AG09309 (cell line): ENCODE data around the gene DNASE1.

Experiments
- DNase-seq: peaks from one replicate; pipeline ENCODE4 v3.0.0-alpha.2; 2010; ENCODE audit warnings: low read depth
- H3K4me3 ChIP-seq: 2 replicates; pipeline ENCODE4 v1.5.1; 2011; ENCODE audit warnings: mild to moderate bottlenecking, low read depth, low read length, moderate library complexity; ENCODE audit not compliant: control insufficient read depth
- TF ChIP-seq, protein P1 (sequence below): IDR thresholded peaks from 2 replicates; pipeline ENCODE4 v1.5.1; 2011; ENCODE audit warnings: mild to moderate bottlenecking, low read depth, low read length, inconsistent platforms; ENCODE audit not compliant: insufficient read depth, control insufficient read depth; ENCODE audit errors: missing control alignments

Gene DNASE1

DNA sequence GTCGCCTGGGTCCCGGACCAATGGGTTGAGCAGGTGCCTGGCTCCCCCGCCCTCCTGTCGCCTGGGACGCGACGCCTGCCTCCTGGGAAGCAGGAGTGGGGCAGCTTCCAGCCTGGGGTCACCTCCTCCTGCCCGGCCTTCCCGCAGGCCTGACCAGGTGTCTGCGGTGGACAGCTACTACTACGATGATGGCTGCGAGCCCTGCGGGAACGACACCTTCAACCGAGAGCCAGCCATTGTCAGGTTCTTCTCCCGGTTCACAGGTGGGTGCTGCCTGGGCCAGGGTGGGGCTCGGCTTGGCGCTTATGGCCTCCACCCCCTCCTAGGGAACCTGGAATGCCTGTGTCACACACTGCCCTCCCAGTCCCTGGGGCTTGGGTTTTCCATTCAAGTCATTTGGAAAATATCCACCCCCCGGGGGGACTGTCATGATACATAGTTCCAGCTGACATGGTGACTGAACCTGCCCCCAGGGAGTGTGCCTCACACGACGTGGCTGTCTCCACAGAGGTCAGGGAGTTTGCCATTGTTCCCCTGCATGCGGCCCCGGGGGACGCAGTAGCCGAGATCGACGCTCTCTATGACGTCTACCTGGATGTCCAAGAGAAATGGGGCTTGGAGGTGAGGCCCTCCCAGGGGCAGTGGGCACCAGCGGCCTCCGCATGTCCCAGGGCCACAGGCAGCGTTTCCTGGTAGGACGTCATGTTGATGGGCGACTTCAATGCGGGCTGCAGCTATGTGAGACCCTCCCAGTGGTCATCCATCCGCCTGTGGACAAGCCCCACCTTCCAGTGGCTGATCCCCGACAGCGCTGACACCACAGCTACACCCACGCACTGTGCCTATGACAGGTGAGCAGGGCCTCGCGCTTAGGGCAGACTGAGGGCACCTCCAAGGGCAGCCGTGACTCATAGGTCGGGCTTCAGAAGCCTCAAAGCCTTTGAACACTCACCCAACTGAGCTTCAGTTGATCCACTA is 2.3 kb downstream of the DNASE1 start:
- no peak overlapping the region for H3K4me3 ChIP-seq
- TF ChIP-seq, protein P1, sequence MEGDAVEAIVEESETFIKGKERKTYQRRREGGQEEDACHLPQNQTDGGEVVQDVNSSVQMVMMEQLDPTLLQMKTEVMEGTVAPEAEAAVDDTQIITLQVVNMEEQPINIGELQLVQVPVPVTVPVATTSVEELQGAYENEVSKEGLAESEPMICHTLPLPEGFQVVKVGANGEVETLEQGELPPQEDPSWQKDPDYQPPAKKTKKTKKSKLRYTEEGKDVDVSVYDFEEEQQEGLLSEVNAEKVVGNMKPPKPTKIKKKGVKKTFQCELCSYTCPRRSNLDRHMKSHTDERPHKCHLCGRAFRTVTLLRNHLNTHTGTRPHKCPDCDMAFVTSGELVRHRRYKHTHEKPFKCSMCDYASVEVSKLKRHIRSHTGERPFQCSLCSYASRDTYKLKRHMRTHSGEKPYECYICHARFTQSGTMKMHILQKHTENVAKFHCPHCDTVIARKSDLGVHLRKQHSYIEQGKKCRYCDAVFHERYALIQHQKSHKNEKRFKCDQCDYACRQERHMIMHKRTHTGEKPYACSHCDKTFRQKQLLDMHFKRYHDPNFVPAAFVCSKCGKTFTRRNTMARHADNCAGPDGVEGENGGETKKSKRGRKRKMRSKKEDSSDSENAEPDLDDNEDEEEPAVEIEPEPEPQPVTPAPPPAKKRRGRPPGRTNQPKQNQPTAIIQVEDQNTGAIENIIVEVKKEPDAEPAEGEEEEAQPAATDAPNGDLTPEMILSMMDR, result no peak
- DNase-seq, result no peak

DNA sequence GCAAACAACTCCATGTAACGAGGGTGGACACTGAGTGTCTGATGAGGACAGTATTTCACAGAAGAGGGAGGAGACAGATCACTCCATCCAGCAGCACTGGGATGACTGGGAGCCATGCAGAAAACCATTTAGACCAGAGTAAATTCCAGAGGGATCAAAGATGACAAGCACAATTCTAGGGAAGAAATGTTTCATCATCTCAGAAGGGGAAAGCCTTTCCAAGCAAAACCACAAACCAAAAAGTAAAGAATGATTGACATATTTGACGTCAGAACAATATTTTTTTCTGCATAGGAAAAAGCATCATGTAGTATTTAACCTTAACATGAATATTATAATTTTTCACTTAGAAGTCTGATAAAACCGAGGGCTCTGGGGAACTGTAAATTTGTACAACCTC is 4.8 kb downstream of the DNASE1 start:
- peak; percentile 27 for DNase-seq
- TF ChIP-seq, protein P1, result no peak
- no peak overlapping the region for H3K4me3 ChIP-seq

DNA sequence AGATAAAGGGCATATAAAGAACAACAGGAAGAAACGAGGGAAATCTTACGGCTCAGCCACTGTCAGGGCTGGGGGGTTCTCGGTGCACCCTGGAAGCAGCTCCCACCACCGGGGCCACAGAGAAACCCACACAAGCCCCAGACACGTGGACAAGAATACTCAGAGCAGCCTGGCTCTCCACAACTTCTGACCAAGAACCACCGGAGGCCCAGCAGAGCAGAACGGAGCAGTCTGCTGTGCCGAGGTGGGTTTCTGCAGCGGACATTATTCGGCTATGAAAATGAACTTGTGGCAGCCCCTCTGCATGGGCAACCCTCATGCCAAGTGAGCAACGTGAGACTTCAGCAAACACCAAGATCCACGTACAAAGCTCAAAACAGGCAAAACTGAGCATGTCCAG is 6.8 kb downstream of the DNASE1 start:
- no peak for DNase-seq
- H3K4me3 ChIP-seq, result no peak overlapping the region
- TF ChIP-seq, protein P1, result no peak

DNA sequence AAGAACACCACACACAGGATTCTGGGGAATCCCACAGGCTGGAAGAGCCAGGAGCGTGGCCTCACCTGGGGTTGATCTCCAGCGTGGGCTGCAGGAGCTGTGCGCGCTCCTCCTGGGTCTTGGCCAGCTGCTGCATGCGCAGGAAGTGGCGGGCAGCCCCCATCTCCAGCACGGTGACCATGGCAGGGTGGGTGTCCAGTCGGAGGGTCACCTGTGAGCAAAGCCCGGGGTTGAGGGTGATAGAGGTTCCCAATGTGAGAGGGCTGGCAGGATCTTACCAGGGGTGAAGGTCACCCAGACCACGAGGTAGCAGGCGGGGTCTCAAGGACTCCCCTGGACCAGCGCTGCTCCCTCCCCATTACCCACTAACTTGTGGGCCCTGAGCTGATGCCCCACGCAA is 7.4 kb downstream of the DNASE1 start:
- no peak overlapping the region for H3K4me3 ChIP-seq
- DNase-seq, result no peak
- TF ChIP-seq, protein P1, result no peak

DNA sequence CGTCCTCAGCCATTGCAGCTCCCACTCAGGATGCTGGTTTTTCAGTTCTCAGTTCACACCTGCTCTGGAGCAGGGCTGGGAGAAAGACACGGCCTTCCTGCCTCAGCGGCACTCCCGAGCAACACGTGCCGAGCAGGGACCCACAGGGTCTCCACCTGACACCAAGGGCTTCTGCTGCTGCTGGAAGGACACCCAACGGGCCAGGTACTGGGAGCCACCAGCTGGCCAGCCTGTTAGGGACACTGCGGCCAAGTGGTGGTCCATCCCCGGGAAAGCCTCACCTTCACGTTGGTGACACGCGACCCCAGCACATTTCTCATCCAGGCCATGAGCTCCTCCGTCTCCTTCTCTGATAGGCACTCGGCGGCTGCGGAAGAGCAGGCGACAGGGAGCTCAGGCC is 8.1 kb downstream of the DNASE1 start:
- TF ChIP-seq, protein P1, result no peak
- H3K4me3 ChIP-seq, result no peak overlapping the region
- DNase-seq, result no peak

DNA sequence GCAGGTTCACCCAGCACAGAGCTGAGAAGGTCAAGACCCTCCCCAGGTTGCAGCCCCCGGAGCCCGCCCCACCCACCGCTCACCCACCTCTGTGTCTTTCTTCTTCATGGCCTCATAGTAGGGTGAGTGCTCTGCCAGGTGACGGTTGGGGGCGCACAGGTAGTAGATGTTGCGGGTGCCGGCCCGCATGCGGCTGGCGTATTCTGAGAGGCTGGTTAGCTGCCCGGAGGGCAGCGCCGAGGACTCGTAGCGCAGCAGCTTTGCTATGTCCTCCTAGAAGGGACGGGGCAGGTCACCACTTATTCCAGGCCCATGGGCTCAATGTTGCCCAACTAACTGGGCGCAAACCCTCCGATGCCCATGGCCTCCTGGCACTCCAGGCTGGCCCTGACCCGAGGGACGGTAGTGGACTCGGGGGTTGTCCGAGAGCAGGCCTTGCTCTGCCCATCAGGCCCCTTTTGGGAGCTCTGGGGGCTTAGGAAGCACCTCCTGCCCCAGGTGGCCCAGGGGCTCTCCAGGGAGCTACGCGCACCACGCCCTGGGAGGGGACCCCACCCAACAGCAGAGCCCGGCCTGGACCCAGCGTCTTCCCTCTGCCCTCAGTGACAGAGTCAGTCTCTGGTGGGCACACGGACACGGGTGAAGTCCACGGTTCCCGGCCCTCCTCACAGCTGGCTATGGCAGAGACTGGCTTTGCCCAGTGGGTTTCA is 9.9 kb downstream of the DNASE1 start:
- no peak overlapping the region for H3K4me3 ChIP-seq
- no peak for DNase-seq
- TF ChIP-seq, protein P1, result no peak
